ENCODE data around the gene CNTNAP5.
A peak's percentile ranks its signal among the peaks of the same experiment; 100 is the strongest.

The CNTNAP5 gene

GRCh38 chr2:124838406-124838805 is 813.3 kb downstream of the CNTNAP5 start:
- Histone ChIP-seq H3K27me3 (no peaks in the 10 kb centered on the region), H4K20me1 (no peaks in the 10 kb centered on the region), H3K4me3 (no peak overlapping the region), H3K4me2 (peak overlapping the region; percentile 37 to 77 (median 58); a peak in 19 of 22 replicates), H3K4me1 (peaks cover 15 to 30% (median 25%) of the 10 kb centered on the region in 10 experiments), H3K9ac (no peak overlapping the region), H3K9me3 (replicated peaks in 1 of 11) (no peaks in the 10 kb centered on the region), H3K36me3 (no peaks in the 10 kb centered on the region), H3K27ac (0 out of 22 replicates have a peak overlapping the region, but pooled peaks of 1 of the 11 experiments have one; percentile 19)
- no peak for TF ChIP-seq Cebpa-rat (IDR thresholded peaks at IDR 0.05)

GRCh38 chr2:124867247-124867646 is 842.2 kb downstream of the CNTNAP5 start:
- H3K27me3 ChIP-seq: no peaks in the 10 kb centered on the region
- no peak overlapping the region for H3K27ac ChIP-seq
- H3K36me3 ChIP-seq: no peaks in the 10 kb centered on the region
- no peak overlapping the region for H3K4me2 ChIP-seq
- no peak overlapping the region for H3K4me3 ChIP-seq
- H3K4me1 ChIP-seq: no peaks in the 10 kb centered on the region
- H3K9me3 ChIP-seq (replicated peaks in 1 of 11): no peaks in the 10 kb centered on the region
- no peaks in the 10 kb centered on the region for H4K20me1 ChIP-seq
- no peak overlapping the region for H3K9ac ChIP-seq
- no peak for TF ChIP-seq Cebpa-rat (IDR thresholded peaks at IDR 0.05)

- no peak overlapping the region for H3K4me2 ChIP-seq
- TF ChIP-seq Cebpa-rat (IDR thresholded peaks at IDR 0.05): no peak
- no peaks in the 10 kb centered on the region for H3K9me3 ChIP-seq (replicated peaks in 1 of 11)
- H3K36me3 ChIP-seq: no peaks in the 10 kb centered on the region
- no peaks in the 10 kb centered on the region for H4K20me1 ChIP-seq
- H3K27ac ChIP-seq: no peak overlapping the region
- no peak overlapping the region for H3K9ac ChIP-seq
- no peaks in the 10 kb centered on the region for H3K4me1 ChIP-seq
- H3K4me3 ChIP-seq: no peak overlapping the region
- no peaks in the 10 kb centered on the region for H3K27me3 ChIP-seq
Measured at GRCh38 chr2:124874219-124874618, 849.1 kb downstream of the CNTNAP5 start.

- Histone ChIP-seq H3K4me3 (no peak overlapping the region), H3K4me1 (no peaks in the 10 kb centered on the region), H3K27me3 (no peaks in the 10 kb centered on the region), H3K9ac (no peak overlapping the region), H3K9me3 (replicated peaks in 1 of 11) (no peaks in the 10 kb centered on the region), H3K4me2 (no peak overlapping the region), H4K20me1 (no peaks in the 10 kb centered on the region), H3K36me3 (no peaks in the 10 kb centered on the region), H3K27ac (no peak overlapping the region)
- no peak for TF ChIP-seq Cebpa-rat (IDR thresholded peaks at IDR 0.05)
Measured at GRCh38 chr2:124874676-124875075, 849.6 kb downstream of the CNTNAP5 start.

GRCh38 chr2:124875627-124876244 is 850.6 kb downstream of the CNTNAP5 start:
- TF ChIP-seq Cebpa-rat (IDR thresholded peaks at IDR 0.05): no peak
- Histone ChIP-seq H3K9ac (no peak overlapping the region), H4K20me1 (no peaks in the 10 kb centered on the region), H3K4me3 (no peak overlapping the region), H3K36me3 (no peaks in the 10 kb centered on the region), H3K27ac (no peak overlapping the region), H3K4me1 (no peaks in the 10 kb centered on the region), H3K9me3 (replicated peaks in 1 of 11) (no peaks in the 10 kb centered on the region), H3K27me3 (no peaks in the 10 kb centered on the region), H3K4me2 (no peak overlapping the region)

GRCh38 chr2:124877141-124877577 is 852.1 kb downstream of the CNTNAP5 start:
- Histone ChIP-seq H3K4me1 (no peaks in the 10 kb centered on the region), H3K9me3 (replicated peaks in 1 of 11) (no peaks in the 10 kb centered on the region), H3K27ac (no peak overlapping the region), H3K36me3 (no peaks in the 10 kb centered on the region), H3K4me3 (no peak overlapping the region), H4K20me1 (no peaks in the 10 kb centered on the region), H3K9ac (no peak overlapping the region), H3K27me3 (no peaks in the 10 kb centered on the region), H3K4me2 (no peak overlapping the region)
- TF ChIP-seq Cebpa-rat (IDR thresholded peaks at IDR 0.05): no peak

- H3K4me3 ChIP-seq: no peak overlapping the region
- H3K9ac ChIP-seq: no peak overlapping the region
- TF ChIP-seq Cebpa-rat (IDR thresholded peaks at IDR 0.05): no peak
- H3K27ac ChIP-seq: no peak overlapping the region
- H3K36me3 ChIP-seq: no peaks in the 10 kb centered on the region
- no peaks in the 10 kb centered on the region for H3K9me3 ChIP-seq (replicated peaks in 1 of 11)
- no peaks in the 10 kb centered on the region for H3K27me3 ChIP-seq
- H3K4me2 ChIP-seq: no peak overlapping the region
- H4K20me1 ChIP-seq: no peaks in the 10 kb centered on the region
- H3K4me1 ChIP-seq: no peaks in the 10 kb centered on the region
Measured at GRCh38 chr2:124879640-124880039, 854.6 kb downstream of the CNTNAP5 start.

GRCh38 chr2:124880995-124881394 is 855.9 kb downstream of the CNTNAP5 start:
- no peaks in the 10 kb centered on the region for H3K36me3 ChIP-seq
- no peak overlapping the region for H3K4me2 ChIP-seq
- no peaks in the 10 kb centered on the region for H4K20me1 ChIP-seq
- H3K4me3 ChIP-seq: no peak overlapping the region
- no peaks in the 10 kb centered on the region for H3K4me1 ChIP-seq
- no peak overlapping the region for H3K27ac ChIP-seq
- no peak for TF ChIP-seq Cebpa-rat (IDR thresholded peaks at IDR 0.05)
- no peak overlapping the region for H3K9ac ChIP-seq
- H3K27me3 ChIP-seq: no peaks in the 10 kb centered on the region
- H3K9me3 ChIP-seq (replicated peaks in 1 of 11): no peaks in the 10 kb centered on the region

- Histone ChIP-seq H3K9ac (no peak overlapping the region), H3K36me3 (no peaks in the 10 kb centered on the region), H4K20me1 (no peaks in the 10 kb centered on the region), H3K4me1 (no peaks in the 10 kb centered on the region), H3K27me3 (no peaks in the 10 kb centered on the region), H3K9me3 (replicated peaks in 1 of 11) (no peaks in the 10 kb centered on the region), H3K27ac (no peak overlapping the region), H3K4me3 (no peak overlapping the region), H3K4me2 (no peak overlapping the region)
- TF ChIP-seq Cebpa-rat (IDR thresholded peaks at IDR 0.05): no peak
Measured at GRCh38 chr2:124882423-124882822, 857.3 kb downstream of the CNTNAP5 start.

- H3K27ac ChIP-seq: no peak overlapping the region
- H3K9me3 ChIP-seq (replicated peaks in 1 of 11): no peaks in the 10 kb centered on the region
- no peaks in the 10 kb centered on the region for H3K4me1 ChIP-seq
- H3K9ac ChIP-seq: no peak overlapping the region
- H3K4me2 ChIP-seq: no peak overlapping the region
- no peaks in the 10 kb centered on the region for H3K36me3 ChIP-seq
- no peak for TF ChIP-seq Cebpa-rat (IDR thresholded peaks at IDR 0.05)
- no peaks in the 10 kb centered on the region for H4K20me1 ChIP-seq
- H3K4me3 ChIP-seq: no peak overlapping the region
- no peaks in the 10 kb centered on the region for H3K27me3 ChIP-seq
Measured at GRCh38 chr2:124883595-124883994, 858.5 kb downstream of the CNTNAP5 start.
